Measurements from ENCODE around the gene LENG1. TPM values are rescaled to one million over a fixed set of nuclear protein-coding genes. Genes with fewer than 3 reads are reported as not detected.

Gene LENG1
- total and polyA plus RNA-seq, 9 of the 15 experiments (the other 6 are each of a cell fraction or from before 2014, with no cell fraction given): 0.30 to 10.5 (median 4.7) TPM

GRCh38 chr19:54137699-54138488 is 21.6 kb downstream of the LENG1 start, which contains the start of gene CNOT3 (continued):
- TF ChIP-seq, protein P1, sequence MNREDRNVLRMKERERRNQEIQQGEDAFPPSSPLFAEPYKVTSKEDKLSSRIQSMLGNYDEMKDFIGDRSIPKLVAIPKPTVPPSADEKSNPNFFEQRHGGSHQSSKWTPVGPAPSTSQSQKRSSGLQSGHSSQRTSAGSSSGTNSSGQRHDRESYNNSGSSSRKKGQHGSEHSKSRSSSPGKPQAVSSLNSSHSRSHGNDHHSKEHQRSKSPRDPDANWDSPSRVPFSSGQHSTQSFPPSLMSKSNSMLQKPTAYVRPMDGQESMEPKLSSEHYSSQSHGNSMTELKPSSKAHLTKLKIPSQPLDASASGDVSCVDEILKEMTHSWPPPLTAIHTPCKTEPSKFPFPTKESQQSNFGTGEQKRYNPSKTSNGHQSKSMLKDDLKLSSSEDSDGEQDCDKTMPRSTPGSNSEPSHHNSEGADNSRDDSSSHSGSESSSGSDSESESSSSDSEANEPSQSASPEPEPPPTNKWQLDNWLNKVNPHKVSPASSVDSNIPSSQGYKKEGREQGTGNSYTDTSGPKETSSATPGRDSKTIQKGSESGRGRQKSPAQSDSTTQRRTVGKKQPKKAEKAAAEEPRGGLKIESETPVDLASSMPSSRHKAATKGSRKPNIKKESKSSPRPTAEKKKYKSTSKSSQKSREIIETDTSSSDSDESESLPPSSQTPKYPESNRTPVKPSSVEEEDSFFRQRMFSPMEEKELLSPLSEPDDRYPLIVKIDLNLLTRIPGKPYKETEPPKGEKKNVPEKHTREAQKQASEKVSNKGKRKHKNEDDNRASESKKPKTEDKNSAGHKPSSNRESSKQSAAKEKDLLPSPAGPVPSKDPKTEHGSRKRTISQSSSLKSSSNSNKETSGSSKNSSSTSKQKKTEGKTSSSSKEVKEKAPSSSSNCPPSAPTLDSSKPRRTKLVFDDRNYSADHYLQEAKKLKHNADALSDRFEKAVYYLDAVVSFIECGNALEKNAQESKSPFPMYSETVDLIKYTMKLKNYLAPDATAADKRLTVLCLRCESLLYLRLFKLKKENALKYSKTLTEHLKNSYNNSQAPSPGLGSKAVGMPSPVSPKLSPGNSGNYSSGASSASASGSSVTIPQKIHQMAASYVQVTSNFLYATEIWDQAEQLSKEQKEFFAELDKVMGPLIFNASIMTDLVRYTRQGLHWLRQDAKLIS (CRISPR knock-in tag; IDR thresholded peaks at IDR 0.05): 0 out of 2 replicates have a peak, but pooled peaks have one; percentile 68
- TF ChIP-seq NR3C1 (CRISPR knock-in tag; IDR thresholded peaks at IDR 0.05) (0 out of 2 replicates have a peak, but pooled peaks have one; percentile 41), ESRRB (CRISPR knock-in tag; IDR thresholded peaks at IDR 0.05; ENCODE audit: borderline replicate concordance) (no peak), SMARCE1 (IDR thresholded peaks at IDR 0.05) (no peak), ZBTB49 (CRISPR knock-in tag; IDR thresholded peaks at IDR 0.05; ENCODE audit: borderline replicate concordance) (no peak), ZZZ3 (IDR thresholded peaks at IDR 0.05) (no peak), SETDB1 (IDR thresholded peaks at IDR 0.05; ENCODE audit: low read length) (no peak)
- TF ChIP-seq, protein P2, sequence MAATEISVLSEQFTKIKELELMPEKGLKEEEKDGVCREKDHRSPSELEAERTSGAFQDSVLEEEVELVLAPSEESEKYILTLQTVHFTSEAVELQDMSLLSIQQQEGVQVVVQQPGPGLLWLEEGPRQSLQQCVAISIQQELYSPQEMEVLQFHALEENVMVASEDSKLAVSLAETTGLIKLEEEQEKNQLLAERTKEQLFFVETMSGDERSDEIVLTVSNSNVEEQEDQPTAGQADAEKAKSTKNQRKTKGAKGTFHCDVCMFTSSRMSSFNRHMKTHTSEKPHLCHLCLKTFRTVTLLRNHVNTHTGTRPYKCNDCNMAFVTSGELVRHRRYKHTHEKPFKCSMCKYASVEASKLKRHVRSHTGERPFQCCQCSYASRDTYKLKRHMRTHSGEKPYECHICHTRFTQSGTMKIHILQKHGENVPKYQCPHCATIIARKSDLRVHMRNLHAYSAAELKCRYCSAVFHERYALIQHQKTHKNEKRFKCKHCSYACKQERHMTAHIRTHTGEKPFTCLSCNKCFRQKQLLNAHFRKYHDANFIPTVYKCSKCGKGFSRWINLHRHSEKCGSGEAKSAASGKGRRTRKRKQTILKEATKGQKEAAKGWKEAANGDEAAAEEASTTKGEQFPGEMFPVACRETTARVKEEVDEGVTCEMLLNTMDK (IDR thresholded peaks at IDR 0.05; ENCODE audit: borderline replicate concordance, insufficient read depth, low read depth, low read length, poor library complexity, severe bottlenecking): no peak
- TF ChIP-seq, protein P3, sequence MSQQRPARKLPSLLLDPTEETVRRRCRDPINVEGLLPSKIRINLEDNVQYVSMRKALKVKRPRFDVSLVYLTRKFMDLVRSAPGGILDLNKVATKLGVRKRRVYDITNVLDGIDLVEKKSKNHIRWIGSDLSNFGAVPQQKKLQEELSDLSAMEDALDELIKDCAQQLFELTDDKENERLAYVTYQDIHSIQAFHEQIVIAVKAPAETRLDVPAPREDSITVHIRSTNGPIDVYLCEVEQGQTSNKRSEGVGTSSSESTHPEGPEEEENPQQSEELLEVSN (IDR thresholded peaks at IDR 0.05; ENCODE audit: borderline replicate concordance in 1 of 2, extremely low read depth in 1 of 2, insufficient read depth in 1 of 2, insufficient read length in 1 of 2, low read depth in 1 of 2, low read length in 1 of 2, poor library complexity in 1 of 2, severe bottlenecking in 1 of 2): peak; percentile 54 to 83
- TF ChIP-seq, protein P4, sequence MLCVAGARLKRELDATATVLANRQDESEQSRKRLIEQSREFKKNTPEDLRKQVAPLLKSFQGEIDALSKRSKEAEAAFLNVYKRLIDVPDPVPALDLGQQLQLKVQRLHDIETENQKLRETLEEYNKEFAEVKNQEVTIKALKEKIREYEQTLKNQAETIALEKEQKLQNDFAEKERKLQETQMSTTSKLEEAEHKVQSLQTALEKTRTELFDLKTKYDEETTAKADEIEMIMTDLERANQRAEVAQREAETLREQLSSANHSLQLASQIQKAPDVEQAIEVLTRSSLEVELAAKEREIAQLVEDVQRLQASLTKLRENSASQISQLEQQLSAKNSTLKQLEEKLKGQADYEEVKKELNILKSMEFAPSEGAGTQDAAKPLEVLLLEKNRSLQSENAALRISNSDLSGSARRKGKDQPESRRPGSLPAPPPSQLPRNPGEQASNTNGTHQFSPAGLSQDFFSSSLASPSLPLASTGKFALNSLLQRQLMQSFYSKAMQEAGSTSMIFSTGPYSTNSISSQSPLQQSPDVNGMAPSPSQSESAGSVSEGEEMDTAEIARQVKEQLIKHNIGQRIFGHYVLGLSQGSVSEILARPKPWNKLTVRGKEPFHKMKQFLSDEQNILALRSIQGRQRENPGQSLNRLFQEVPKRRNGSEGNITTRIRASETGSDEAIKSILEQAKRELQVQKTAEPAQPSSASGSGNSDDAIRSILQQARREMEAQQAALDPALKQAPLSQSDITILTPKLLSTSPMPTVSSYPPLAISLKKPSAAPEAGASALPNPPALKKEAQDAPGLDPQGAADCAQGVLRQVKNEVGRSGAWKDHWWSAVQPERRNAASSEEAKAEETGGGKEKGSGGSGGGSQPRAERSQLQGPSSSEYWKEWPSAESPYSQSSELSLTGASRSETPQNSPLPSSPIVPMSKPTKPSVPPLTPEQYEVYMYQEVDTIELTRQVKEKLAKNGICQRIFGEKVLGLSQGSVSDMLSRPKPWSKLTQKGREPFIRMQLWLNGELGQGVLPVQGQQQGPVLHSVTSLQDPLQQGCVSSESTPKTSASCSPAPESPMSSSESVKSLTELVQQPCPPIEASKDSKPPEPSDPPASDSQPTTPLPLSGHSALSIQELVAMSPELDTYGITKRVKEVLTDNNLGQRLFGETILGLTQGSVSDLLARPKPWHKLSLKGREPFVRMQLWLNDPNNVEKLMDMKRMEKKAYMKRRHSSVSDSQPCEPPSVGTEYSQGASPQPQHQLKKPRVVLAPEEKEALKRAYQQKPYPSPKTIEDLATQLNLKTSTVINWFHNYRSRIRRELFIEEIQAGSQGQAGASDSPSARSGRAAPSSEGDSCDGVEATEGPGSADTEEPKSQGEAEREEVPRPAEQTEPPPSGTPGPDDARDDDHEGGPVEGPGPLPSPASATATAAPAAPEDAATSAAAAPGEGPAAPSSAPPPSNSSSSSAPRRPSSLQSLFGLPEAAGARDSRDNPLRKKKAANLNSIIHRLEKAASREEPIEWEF (CRISPR knock-in tag; IDR thresholded peaks at IDR 0.05): no peak

Measured in K562 (cell line).